AG04450 (cell line): ENCODE results near the gene OR13C3. TPM values are rescaled to one million over a fixed set of nuclear protein-coding genes. Genes with fewer than 3 reads are reported as not detected.
"Not testable (repeated sequence)": the region's sequence is repeated elsewhere in the genome, so short reads cannot be mapped to it uniquely, and the experiment has no call there.

Source experiments
- CTCF ChIA-PET: fragments of 300-600, 350-600 bp; formaldehyde crosslinking; extraction: SDS; loops from one replicate; lab custom pipeline; 2022; ENCODE audit warnings: antibody characterized with exemption, inconsistent platforms; lab: Charles Lee
- POLR2A ChIA-PET: fragments of 350-600 bp; formaldehyde crosslinking; extraction: SDS; loops from one replicate; lab custom pipeline; 2021; ENCODE audit warnings: antibody characterized with exemption, inconsistent platforms; lab: Yijun Ruan, JAX
- DNase-seq: peaks from one replicate; pipeline ENCODE4 v3.0.0-alpha.2; 2011; ENCODE audit warnings: low read depth, low spot score
- H3K27ac ChIP-seq: one replicate; pipeline ENCODE4 v1.5.1; 2012; ENCODE audit warnings: low read depth, low read length, control low read depth
- H3K27me3 ChIP-seq: one replicate; pipeline ENCODE4 v1.6.0; 2012; ENCODE audit warnings: low read length; ENCODE audit not compliant: control insufficient read depth, insufficient read depth
- H3K4me3 ChIP-seq: 2 replicates; pipeline ENCODE4 v1.5.1; 2011; ENCODE audit warnings: mild to moderate bottlenecking, low read depth, low read length, control low read depth
- H3K9me3 ChIP-seq: 2 replicates; pipeline ENCODE4 v1.5.1; 2012; ENCODE audit warnings: low read length; ENCODE audit not compliant: control insufficient read depth, insufficient read depth
- polyA plus RNA-seq: library from polyadenylated mRNA; depleted of rRNA; stranded (reverse); fragments of >200 nt; gene quantifications from 2 replicates; pipeline ENCODE4 v1.2.3, GENCODE V29; 2011
- TF ChIP-seq, protein P1 (sequence below): IDR thresholded peaks from 2 replicates; pipeline ENCODE4 v1.5.1; 2011; ENCODE audit warnings: low read depth, low read length, control low read depth, inconsistent platforms

OR13C3 gene
- polyA plus RNA-seq, 1 experiment = not detected

DNA sequence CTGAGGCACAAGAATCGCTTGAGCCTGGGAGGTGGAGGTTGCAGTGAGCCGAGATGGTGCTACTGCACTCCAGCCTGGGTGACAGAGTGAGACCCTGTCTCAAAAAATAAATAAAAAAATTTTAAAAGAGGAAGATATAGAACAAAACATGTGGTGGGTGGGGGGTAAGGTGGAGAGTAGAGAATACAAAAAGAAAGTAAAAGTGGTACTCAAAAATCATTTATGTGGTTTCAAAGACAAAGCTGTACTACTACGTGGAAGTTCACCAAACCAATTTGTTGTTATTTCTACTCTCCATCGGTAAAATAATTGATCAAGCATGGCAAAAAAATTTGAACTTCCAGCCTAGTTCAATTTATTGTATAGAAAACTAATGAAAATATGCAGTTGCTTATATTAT lies 8.0 kb upstream of the OR13C3 start:
- CTCF ChIA-PET = no interaction called here
- POLR2A ChIA-PET = no interaction called here
- H3K27ac ChIP-seq = no peak overlapping the region
- H3K27me3 ChIP-seq = no peaks in the 10 kb centered on the region
- TF ChIP-seq, protein P1, sequence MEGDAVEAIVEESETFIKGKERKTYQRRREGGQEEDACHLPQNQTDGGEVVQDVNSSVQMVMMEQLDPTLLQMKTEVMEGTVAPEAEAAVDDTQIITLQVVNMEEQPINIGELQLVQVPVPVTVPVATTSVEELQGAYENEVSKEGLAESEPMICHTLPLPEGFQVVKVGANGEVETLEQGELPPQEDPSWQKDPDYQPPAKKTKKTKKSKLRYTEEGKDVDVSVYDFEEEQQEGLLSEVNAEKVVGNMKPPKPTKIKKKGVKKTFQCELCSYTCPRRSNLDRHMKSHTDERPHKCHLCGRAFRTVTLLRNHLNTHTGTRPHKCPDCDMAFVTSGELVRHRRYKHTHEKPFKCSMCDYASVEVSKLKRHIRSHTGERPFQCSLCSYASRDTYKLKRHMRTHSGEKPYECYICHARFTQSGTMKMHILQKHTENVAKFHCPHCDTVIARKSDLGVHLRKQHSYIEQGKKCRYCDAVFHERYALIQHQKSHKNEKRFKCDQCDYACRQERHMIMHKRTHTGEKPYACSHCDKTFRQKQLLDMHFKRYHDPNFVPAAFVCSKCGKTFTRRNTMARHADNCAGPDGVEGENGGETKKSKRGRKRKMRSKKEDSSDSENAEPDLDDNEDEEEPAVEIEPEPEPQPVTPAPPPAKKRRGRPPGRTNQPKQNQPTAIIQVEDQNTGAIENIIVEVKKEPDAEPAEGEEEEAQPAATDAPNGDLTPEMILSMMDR = no peak
- DNase-seq = no peak
- no peaks in the 10 kb centered on the region for H3K9me3 ChIP-seq
- H3K4me3 ChIP-seq = no peak overlapping the region

DNA sequence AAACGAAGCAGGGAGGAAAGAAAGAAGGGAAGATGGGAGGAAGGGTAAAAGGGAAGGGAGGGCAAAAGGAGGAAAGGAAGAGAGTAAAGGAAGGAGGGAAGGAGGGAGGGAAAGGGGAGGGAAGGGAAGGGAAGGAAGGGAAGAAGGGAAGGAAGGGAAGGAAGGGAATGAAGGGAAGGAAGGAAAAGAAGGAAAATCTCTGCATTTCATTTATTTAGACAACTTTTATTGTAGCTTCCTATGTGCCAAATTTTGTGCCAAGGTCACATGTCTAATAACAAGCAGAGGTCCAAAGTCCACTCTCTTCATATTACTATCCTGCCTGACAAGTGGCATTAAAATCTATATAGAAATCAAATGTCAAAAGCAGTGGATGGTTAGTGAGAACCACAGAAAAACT lies 2.6 kb upstream of the OR13C3 start:
- TF ChIP-seq, protein P1 = no peak
- no peak overlapping the region for H3K27ac ChIP-seq
- no peak for DNase-seq
- no peaks in the 10 kb centered on the region for H3K27me3 ChIP-seq
- ChIA-PET POLR2A (no interaction called here), CTCF (interaction anchor here (0.7 kb wide), 1 partner anchor 8 kb away, joined by 8 read pairs; no protein-coding TSS in a partner anchor)
- H3K9me3 ChIP-seq = no peaks in the 10 kb centered on the region
- H3K4me3 ChIP-seq = no peak overlapping the region

- TF ChIP-seq, protein P1 = no peak
- H3K27me3 ChIP-seq = no peaks in the 10 kb centered on the region
- no peak within 1 kb of the TSS for H3K4me3 ChIP-seq
- POLR2A ChIA-PET = no interaction called here
- H3K27ac ChIP-seq = no peak within 1 kb of the TSS
- H3K9me3 ChIP-seq = peaks cover 6% of the 10 kb centered on the region; the same call in 1 of the 2 replicates
- CTCF ChIA-PET = no interaction called here
- DNase-seq = no peak
These were observed 9.5 kb downstream of the OR13C3 start, which contains the start of gene OR13C4 for GRCh38 chr9:104527109-104527508. OR13C4 (minus strand) TSS chr9:104527209; CDS start chr9:104527209, 0 bp downstream.

GRCh38 chr9:104520241-104520640 lies 16.4 kb downstream of the OR13C3 start:
- POLR2A ChIA-PET, H3K4me3 ChIP-seq, H3K27ac ChIP-seq, DNase-seq, H3K27me3 ChIP-seq, CTCF ChIA-PET: not testable (repeated sequence)
- H3K9me3 ChIP-seq = peaks cover 20% of the 10 kb centered on the region

- POLR2A ChIA-PET = no interaction called here
These were observed 21.8 kb downstream of the OR13C3 start for GRCh38 chr9:104514901-104515300.

More at GRCh38 chr9:104514901-104515300, 21.8 kb downstream of the OR13C3 start:
- CTCF ChIA-PET = no interaction called here
- TF ChIP-seq, protein P1 = no peak
- no peak for DNase-seq
- Histone ChIP-seq H3K27me3 (no peaks in the 10 kb centered on the region), H3K9me3 (peaks cover 9% of the 10 kb centered on the region), H3K4me3 (no peak overlapping the region), H3K27ac (no peak overlapping the region)
